Heart left ventricle (tissue), 16 donors: ENCODE measurements around the gene FCHSD1. TPM values are rescaled to one million over a fixed set of nuclear protein-coding genes. Genes with fewer than 3 reads are reported as not detected.

ENCODE experiments used
- ATAC-seq, 4 donors: fragments of 200-7000 bp; cut with Tn5 transposase; one replicate each; pipeline ENCODE4 v1.9.1; 2020 to 2022; ENCODE audit warnings: moderate library complexity in 4 of 4, mild to moderate bottlenecking in 3 of 4, moderate number of reproducible peaks in 1 of 4
- DNase-seq, 5 donors: peaks; one replicate each; pipeline ENCODE4 v3.0.0-alpha.2; 2020
- H3K27ac ChIP-seq, 12 donors: fragments of 200-600 bp; sonication (generic) in 4 of 12; one replicate each; pipeline versions ENCODE4 v1.5.0 to v1.8.0; 2016 to 2022; ENCODE audit warnings: mild to moderate bottlenecking in 2 of 12
- H3K27me3 ChIP-seq, 9 donors: fragments of 200-600 bp; sonication (generic) in 2 of 9; one replicate each; pipeline versions ENCODE4 v1.5.1 to v1.8.0; 2016 to 2022; ENCODE audit warnings: mild to moderate bottlenecking in 3 of 9
- H3K36me3 ChIP-seq, 9 donors: fragments of 200-600 bp; sonication (generic) in 2 of 9; one replicate each; pipeline versions ENCODE4 v1.5.0 to v1.8.0; 2018 to 2022; ENCODE audit warnings: mild to moderate bottlenecking in 2 of 9
- H3K4me1 ChIP-seq, 12 donors: fragments of 200-600 bp; sonication (generic) in 4 of 12; one replicate each; pipeline versions ENCODE4 v1.5.0 to v1.8.0; 2016 to 2022; ENCODE audit warnings: mild to moderate bottlenecking in 3 of 12
- H3K4me3 ChIP-seq, 12 donors: fragments of 200-600 bp; sonication (generic) in 4 of 12; one replicate each; pipeline versions ENCODE4 v1.5.0 to v1.8.0; 2017 to 2022; ENCODE audit warnings: mild to moderate bottlenecking in 9 of 12, moderate library complexity in 4 of 12
- H3K9me3 ChIP-seq, 12 donors: fragments of 200-600 bp; sonication (generic) in 4 of 12; one replicate each; pipeline versions ENCODE4 v1.5.0 to v1.8.0; 2016 to 2022; ENCODE audit warnings: mild to moderate bottlenecking in 1 of 12
- CTCF ChIP-seq, 12 donors: fragments of 200-600 bp; sonication (generic) in 4 of 12; IDR thresholded peaks; one replicate each; pipeline versions ENCODE4 v1.5.0 to v1.8.0; 2018 to 2022; ENCODE audit warnings: antibody characterized with exemption in 12 of 12, mild to moderate bottlenecking in 5 of 12
- POLR2A ChIP-seq, 2 donors: fragments of 450-650 bp; IDR thresholded peaks; one replicate each; pipeline ENCODE4 v1.6.1; 2017; ENCODE audit warnings: antibody characterized with exemption in 2 of 2, mild to moderate bottlenecking in 2 of 2, moderate library complexity in 2 of 2
- WGBS, 4 donors: extraction: QIAGEN DNeasy Blood & Tissue Kit in 2 of 4; methylation state at CpG; one replicate each; pipeline versions ENCODE4 v1.1.5 to v1.1.7; 2013 to 2018; 5-methylcytosine and 5-hydroxymethylcytosine counted together
- intact Hi-C, 10 donors: fragments of 100-400 bp; cut with DNase I; formaldehyde crosslinking; loops; one replicate each; pipeline versions ENCODE4 v1.11.1 to v1.14.2; 2022
- polyA plus RNA-seq, 2 donors: library from polyadenylated mRNA; stranded (reverse); fragments of 200-250 nt; gene quantifications; one replicate each; pipeline ENCODE4 v1.2.3, GENCODE V29; 2013
- total RNA-seq, 9 donors: library from RNA; depleted of rRNA in 2 of 9; stranded (reverse); fragments of >200 nt in 2 of 9; fragmentation: NEBNext Ultra II Directional in 3 of 9; extraction: Animal tissue kit (Norgen Biotek cat#: 25700) in 3 of 9; gene quantifications; one replicate each; pipeline versions ENCODE4 v1.1.0 to v1.2.4, GENCODE V29; 2016 to 2023
- donor health status: ischemic (EF 13 %, LVEDD 7.1; RV severe dilation, severe dysfunction).
- donor health status: healthy with polysubstance abuse.
- donor health status: DM: no; HTN: yes; CAD: no.
- donor health status: DM: no; HTN: no; CAD: no.
- donor health status: ischemic (EF 25% LVEDD 6.9; RV normal size, moderate dysfunction).
- donor health status: ischemic (EF 25% LVEDD 5.7; RV mildly dilated, moderate dysfunction).
- donor health status: healthy.
- donor health status: DM: yes; HTN: yes; CAD: no.
- donor health status: ischemic (EF 35%, LVEDD 5.7; RV mildly dilated, moderate dysfunction).
- donor health status: nonischemic (EF 11% LVEDD 7.7; RV severe dilation, severe dysfunction).
- donor health status: DM: yes; HTN: yes; CAD: no.
- donor health status: PGD.
- donor health status: ischemic (EF 29% LVEDD 5.4; RV normal size, mild dysfunction).
- donor health status: nonischemic (EF 23%, LVEDD 6.1; RV moderate dilation, normal function).

FCHSD1 gene
- total and polyA plus RNA-seq, 11 donors, result 1.2 to 8.8 (median 2.4) TPM

- intact Hi-C loops, result no loop called here
These were observed 12.4 kb downstream of the FCHSD1 start for GRCh38 chr5:141638771-141639170.

GRCh38 chr5:141637767-141638419, 13.3 kb downstream of the FCHSD1 start:
- Histone ChIP-seq H3K4me1 (peaks cover 3 to 44% (median 24%) of the 10 kb centered on the region in 12 donors), H3K4me3 (peak overlapping the region; percentile 45 to 97 (median 78)), H3K27ac (peak overlapping the region in 1 of 12 donors; percentile 81), H3K9me3 (no peaks in the 10 kb centered on the region), H3K27me3 (no peaks in the 10 kb centered on the region), H3K36me3 (peaks cover 0 to 20% (median 7%) of the 10 kb centered on the region in 9 donors)
- ATAC-seq, result peak in 3 of 4 donors; percentile 23 to 53 (median 42)
- intact Hi-C loops, result no loop called here
- WGBS, 4 donors, result 5 to 13% (median 6%) methylated on average over 18 to 40 of the region's 40 CpGs
- peak in 7 of 12 donors; percentile 7 to 39 (median 33) for TF ChIP-seq CTCF (IDR thresholded peaks at IDR 0.05)
- no peak for TF ChIP-seq POLR2A (IDR thresholded peaks at IDR 0.05)
- peak; percentile 58 to 82 (median 66) for DNase-seq

More at GRCh38 chr5:141638771-141639170, 12.4 kb downstream of the FCHSD1 start:
- peaks cover 3 to 38% (median 23%) of the 10 kb centered on the region in 12 donors for H3K4me1 ChIP-seq
- no peaks in the 10 kb centered on the region for H3K9me3 ChIP-seq
- TF ChIP-seq POLR2A (IDR thresholded peaks at IDR 0.05), result no peak
- no peak for TF ChIP-seq CTCF (IDR thresholded peaks at IDR 0.05)
- no peak overlapping the region for H3K27ac ChIP-seq
- DNase-seq (no peak), ATAC-seq (no peak)
- no peak overlapping the region for H3K4me3 ChIP-seq
- WGBS, 4 donors, result 93 to 98% (median 96%) methylated on average over 2 of the region's 2 CpGs
- H3K36me3 ChIP-seq, result peaks cover 0 to 21% (median 3%) of the 10 kb centered on the region in 9 donors
- H3K27me3 ChIP-seq, result no peaks in the 10 kb centered on the region

GRCh38 chr5:141637123-141637766, 14.0 kb downstream of the FCHSD1 start:
- peaks cover 3 to 49% (median 24%) of the 10 kb centered on the region in 12 donors for H3K4me1 ChIP-seq
- DNase-seq (peak in 3 of 5 donors; percentile 31 to 71 (median 41)), ATAC-seq (peak; percentile 3 to 21 (median 14))
- WGBS, 4 donors, result 1 to 4% (median 2%) methylated on average over 14 to 63 of the region's 63 CpGs
- peak overlapping the region; percentile 45 to 97 (median 78) for H3K4me3 ChIP-seq
- intact Hi-C loops, result no loop called here
- TF ChIP-seq CTCF (IDR thresholded peaks at IDR 0.05), result no peak
- TF ChIP-seq POLR2A (IDR thresholded peaks at IDR 0.05), result no peak
- H3K27ac ChIP-seq, result peak overlapping the region in 8 of 12 donors; percentile 57 to 85 (median 76)
- no peaks in the 10 kb centered on the region for H3K9me3 ChIP-seq
- H3K27me3 ChIP-seq, result no peaks in the 10 kb centered on the region
- H3K36me3 ChIP-seq, result peaks cover 0 to 23% (median 8%) of the 10 kb centered on the region in 9 donors
